Central memory CD8-positive, alpha-beta T cell (primary cell): ENCODE results near the gene SLC6A6.
A peak's percentile ranks its signal among the peaks of the same experiment; 100 is the strongest.

ENCODE experiments used
- ATAC-seq: fragments of 150-1000 bp; cut with Tn5 transposase; replicated peaks from 2 replicates; pipeline ENCODE4 v1.10.0; 2022; ENCODE audit warnings: mild to moderate bottlenecking, moderate FRiP score, moderate number of reproducible peaks; ENCODE audit not compliant: poor library complexity, severe bottlenecking; ENCODE audit errors: extremely low read depth
- DNase-seq, 2 donors: peaks; one replicate each; pipeline ENCODE4 v3.0.0; 2021; ENCODE audit warnings: low spot score in 2 of 2
- H3K27ac Mint-ChIP-seq: one replicate; pipeline ENCODE4 v1.8.0; 2022; ENCODE audit warnings: low read depth, mild to moderate bottlenecking, moderate library complexity, mixed read lengths
- H3K27me3 Mint-ChIP-seq: one replicate; pipeline ENCODE4 v1.8.0; 2022; ENCODE audit warnings: mixed read lengths
- H3K36me3 Mint-ChIP-seq: one replicate; pipeline ENCODE4 v1.8.0; 2022; ENCODE audit warnings: mild to moderate bottlenecking, moderate library complexity, mixed read lengths; ENCODE audit not compliant: insufficient read depth
- H3K4me1 Mint-ChIP-seq: one replicate; pipeline ENCODE4 v1.8.0; 2022; ENCODE audit warnings: mixed read lengths
- H3K4me3 Mint-ChIP-seq: one replicate; pipeline ENCODE4 v1.8.0; 2022; ENCODE audit warnings: mild to moderate bottlenecking, moderate library complexity, mixed read lengths
- H3K9me3 Mint-ChIP-seq: one replicate; pipeline ENCODE4 v1.8.0; 2022; ENCODE audit warnings: mixed read lengths

SLC6A6 gene

DNA sequence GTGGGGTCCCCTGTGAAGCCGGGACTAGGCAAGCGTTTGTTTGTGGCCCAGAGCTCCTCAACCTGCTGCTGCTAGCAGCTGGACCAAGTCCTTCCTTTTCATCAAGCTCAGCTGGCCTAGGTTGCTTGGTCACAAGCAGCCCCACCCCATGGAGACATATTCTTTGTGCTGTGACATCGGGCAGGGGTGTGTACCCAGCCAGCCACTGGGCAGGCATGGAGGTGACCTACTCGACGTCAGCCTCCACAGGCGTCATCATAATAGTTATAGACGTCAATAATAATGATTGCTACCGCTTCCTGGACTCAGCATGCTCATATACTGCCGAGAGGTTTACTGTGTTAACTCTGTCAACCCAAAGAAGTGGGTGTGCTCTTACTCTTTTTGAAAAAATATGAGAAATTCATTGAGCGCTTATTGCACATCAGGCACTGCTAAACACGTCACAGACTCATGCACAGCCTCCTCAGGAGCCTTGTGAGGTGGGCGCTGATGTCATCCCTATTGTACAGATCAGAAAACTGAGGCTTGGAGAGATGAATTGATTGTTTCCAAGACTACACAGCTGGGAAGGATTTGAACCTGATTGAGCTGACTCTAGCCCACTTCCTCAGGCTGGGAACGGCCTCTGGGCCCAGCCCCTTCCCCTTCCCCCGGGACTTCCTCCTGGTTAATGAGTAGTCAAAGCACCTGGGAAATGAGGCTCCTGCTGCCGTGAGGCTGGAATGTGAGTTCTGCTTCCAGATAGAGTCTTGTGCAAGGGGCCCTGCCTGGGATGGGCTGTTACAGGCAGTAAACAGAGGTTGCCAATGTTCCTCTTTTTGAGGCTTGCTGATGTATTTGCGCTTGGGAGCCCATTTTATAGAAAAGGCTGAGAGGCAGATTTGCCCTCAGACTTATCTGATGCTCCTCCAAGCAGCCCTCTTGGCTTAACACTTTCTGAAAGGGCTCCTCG, 16.2 kb downstream of the SLC6A6 start:
- DNase-seq (no peak), ATAC-seq (no peak)
- Mint-ChIP-seq H3K27me3 (no peaks in the 10 kb centered on the region), H3K27ac (no peak overlapping the region), H3K36me3 (peaks cover 11% of the 10 kb centered on the region), H3K9me3 (no peaks in the 10 kb centered on the region), H3K4me3 (no peak overlapping the region), H3K4me1 (peaks cover 28% of the 10 kb centered on the region)

DNA sequence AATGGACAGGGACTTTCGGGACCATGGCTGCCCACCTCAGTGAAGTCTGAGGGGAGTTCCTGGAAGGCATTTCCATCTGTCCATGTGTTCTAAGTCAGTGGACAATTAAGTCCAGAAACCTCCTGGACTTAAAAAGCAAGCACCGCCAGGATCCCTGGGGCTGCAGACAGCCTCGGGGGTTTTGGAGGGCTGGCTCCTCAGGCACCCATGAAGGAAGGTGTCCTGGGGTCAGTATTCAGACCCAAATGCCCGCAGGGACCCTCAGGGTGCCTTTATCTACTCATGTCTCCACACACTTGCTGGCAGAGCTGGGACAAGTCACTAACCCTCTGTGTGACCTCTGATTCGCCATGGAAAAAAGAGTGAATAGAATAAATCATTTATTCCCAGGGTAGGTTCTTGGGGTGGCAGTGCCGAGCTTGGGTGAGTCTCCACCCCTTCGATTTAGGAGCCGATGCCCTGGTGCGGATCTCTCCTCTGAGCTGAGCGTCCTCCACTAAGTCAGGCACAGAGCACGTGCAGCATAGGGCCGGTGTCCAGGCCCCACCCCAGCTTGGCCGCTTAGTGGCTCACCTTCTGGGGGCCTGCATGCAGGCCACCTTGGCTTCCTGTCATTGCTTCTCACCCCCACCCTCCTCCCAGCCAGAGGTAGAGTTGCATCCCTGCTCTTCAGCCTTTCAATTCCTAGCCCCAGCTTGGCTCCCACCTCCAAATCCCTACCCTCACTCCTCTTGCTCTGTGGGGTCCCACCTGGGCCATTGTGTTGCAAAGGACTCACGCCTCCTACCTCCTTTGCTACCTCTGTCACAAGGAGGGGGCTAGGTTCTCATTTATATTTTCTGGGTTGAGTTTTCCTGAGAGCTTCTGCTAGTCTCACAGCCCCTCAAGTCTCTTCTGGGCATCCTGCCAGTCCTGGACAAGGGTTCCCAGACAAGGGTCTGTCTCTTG, 19.9 kb downstream of the SLC6A6 start:
- DNase-seq (no peak), ATAC-seq (no peak)
- peaks cover 53% of the 10 kb centered on the region for H3K4me1 Mint-ChIP-seq
- no peaks in the 10 kb centered on the region for H3K27me3 Mint-ChIP-seq
- peak overlapping the region; percentile 96 for H3K27ac Mint-ChIP-seq
- no peaks in the 10 kb centered on the region for H3K9me3 Mint-ChIP-seq
- peaks cover 15% of the 10 kb centered on the region for H3K36me3 Mint-ChIP-seq
- peak overlapping the region; percentile 73 for H3K4me3 Mint-ChIP-seq

DNA sequence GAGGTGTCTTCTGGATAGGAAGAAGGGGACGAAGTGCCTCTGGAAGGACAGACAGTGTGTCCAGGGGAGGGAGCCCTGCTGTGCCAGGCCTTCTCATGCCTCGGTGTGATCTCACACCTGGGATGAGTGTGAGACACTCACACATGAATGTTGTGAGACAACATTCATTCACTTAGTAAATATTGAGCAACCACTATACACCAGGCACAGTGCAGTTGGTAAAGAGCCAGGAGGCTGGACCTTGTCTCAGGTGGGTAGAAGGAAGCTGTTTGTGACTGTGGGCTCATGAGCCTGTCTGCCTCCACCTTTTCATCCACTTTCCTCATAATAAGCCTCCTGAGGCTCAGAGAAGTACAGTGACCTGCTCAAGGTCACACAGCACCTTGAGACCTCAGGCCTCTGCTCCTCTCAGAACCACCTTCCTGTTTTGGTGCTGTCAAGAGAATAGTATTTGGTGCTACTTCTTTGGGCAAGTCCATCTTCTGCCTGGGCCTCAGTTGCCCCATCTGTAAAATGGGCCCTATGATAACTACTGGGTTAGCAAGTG, 20.9 kb downstream of the SLC6A6 start:
- ATAC-seq, result no peak
- Mint-ChIP-seq H3K36me3 (peaks cover 15% of the 10 kb centered on the region), H3K4me3 (peak overlapping the region; percentile 73), H3K9me3 (no peaks in the 10 kb centered on the region), H3K27me3 (no peaks in the 10 kb centered on the region), H3K4me1 (peaks cover 63% of the 10 kb centered on the region), H3K27ac (peak overlapping the region; percentile 96)
- DNase-seq, result no peak

DNA sequence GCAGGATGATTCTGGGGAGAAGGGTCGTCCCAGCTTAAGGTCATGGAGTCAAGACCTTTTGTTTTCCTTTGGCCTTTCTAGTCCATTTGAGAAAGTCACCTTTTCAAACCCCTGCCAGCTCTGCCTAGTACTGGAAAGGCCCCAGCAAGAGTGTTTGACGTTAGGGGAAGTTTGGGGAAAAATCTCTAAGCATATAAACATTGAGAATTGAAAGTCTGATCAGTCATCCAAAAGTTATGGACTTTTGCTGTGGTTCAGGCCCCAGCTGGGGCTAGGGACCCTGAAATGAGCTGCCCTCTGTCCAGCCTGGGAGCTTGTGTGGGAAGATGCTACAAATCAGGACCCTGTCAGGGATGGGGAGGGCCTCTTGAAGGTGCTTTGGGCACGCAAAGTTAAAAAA, 21.6 kb downstream of the SLC6A6 start:
- H3K27ac Mint-ChIP-seq, result peak overlapping the region; percentile 96
- H3K4me1 Mint-ChIP-seq, result peaks cover 67% of the 10 kb centered on the region
- DNase-seq, result no peak
- ATAC-seq, result no peak
- H3K9me3 Mint-ChIP-seq, result no peaks in the 10 kb centered on the region
- H3K36me3 Mint-ChIP-seq, result peaks cover 12% of the 10 kb centered on the region
- H3K4me3 Mint-ChIP-seq, result peak overlapping the region; percentile 73
- H3K27me3 Mint-ChIP-seq, result no peaks in the 10 kb centered on the region

DNA sequence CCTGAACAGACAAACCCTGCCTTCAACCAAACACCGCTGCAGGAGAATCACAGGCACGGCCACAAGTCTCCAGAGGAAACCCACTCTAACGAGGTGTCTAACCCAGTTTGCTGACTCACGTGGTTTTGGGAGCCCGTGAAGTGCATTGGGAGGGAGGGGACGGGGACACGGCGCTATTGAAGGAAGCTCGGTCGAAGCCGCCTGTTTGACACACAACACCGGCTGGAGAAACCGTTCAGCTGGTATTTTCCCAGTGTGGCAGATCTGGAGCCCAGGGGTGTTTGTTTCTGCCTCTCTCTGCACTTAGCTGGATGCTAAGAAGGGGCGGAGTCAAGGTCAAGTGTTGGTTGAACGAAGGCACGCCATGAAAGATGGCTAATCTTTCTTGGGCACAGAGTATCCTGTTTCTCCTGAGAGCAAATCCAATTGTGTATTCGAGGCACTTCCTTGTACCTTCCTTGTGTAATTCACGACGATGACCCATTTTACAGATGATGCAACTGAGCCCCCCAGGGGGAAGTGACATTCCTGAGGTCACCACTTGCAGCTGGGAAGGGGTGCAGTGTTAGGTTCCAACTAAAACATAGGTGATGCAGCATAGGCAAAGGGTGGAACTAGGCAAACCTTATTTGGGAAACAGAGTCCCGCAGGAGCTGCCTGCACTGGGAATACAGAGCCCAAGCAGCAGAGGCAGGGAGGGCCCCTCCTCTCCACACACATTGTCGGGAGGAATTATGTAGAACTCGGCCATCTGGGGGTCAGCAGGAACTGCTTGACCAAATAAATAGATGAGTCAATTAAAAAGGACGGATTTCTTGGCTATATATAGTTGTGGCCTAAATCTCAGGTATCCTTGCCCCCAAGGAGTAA, 22.5 kb downstream of the SLC6A6 start:
- peaks cover 76% of the 10 kb centered on the region for H3K4me1 Mint-ChIP-seq
- H3K4me3 Mint-ChIP-seq, result peak overlapping the region; percentile 73
- ATAC-seq, result peak; percentile 78
- DNase-seq, result peak in 1 of 2 donors; percentile 62
- peaks cover 9% of the 10 kb centered on the region for H3K36me3 Mint-ChIP-seq
- peak overlapping the region; percentile 96 for H3K27ac Mint-ChIP-seq
- H3K9me3 Mint-ChIP-seq, result no peaks in the 10 kb centered on the region
- H3K27me3 Mint-ChIP-seq, result no peaks in the 10 kb centered on the region

DNA sequence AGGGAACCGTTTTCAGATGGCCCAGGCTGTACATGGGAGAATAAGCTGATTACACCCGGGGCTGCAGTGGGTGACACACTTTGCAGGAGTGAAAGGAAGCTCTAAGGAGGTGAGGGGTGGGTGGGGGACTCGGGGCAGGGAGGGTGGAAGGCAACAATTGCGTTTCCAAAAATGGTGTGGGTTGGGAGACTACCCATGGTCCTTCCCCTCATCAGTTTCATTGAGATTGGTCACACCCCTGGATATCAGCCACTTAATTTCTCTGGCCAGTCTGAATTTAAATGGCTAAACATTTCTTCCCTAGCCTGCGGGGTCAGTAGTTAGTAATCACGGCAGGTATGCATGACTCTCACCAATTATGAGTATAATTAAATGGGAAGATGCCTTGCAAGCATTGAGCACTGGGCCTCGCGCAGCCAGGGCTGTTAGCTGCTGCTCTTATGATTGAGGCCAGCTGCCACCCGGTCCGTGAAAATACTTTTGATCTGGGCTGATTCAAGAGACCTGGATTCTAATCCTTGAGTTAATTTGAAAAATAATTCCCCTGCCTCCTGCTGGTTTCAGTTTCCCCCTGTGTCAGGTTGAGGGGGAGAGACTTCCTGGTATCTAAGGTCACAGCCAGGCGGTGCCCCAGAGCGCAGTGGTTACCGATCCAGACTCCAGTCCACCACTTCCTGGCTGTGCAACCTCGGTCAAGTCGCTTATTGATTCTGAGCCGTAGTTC, 23.3 kb downstream of the SLC6A6 start:
- no peaks in the 10 kb centered on the region for H3K9me3 Mint-ChIP-seq
- H3K4me3 Mint-ChIP-seq, result peak overlapping the region; percentile 73
- H3K4me1 Mint-ChIP-seq, result peaks cover 83% of the 10 kb centered on the region
- DNase-seq (peak in 1 of 2 donors; percentile 49), ATAC-seq (peak; percentile 71)
- H3K27ac Mint-ChIP-seq, result peak overlapping the region; percentile 96
- no peaks in the 10 kb centered on the region for H3K27me3 Mint-ChIP-seq
- peaks cover 9% of the 10 kb centered on the region for H3K36me3 Mint-ChIP-seq

DNA sequence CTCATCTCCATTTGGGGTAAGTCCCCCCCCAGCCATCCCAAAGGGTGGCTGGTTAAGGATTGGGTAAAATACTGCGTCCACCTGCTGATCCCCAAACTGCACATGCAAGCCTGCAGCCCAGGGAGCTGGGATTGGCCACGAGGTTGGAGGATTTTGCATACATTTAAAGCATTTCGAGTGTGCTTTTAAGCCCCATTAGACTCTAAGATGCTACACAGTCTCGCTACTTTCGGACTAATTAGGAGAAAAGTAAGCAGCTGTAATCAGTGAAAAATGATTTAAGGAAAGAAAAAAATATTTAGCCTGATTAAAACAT, 23.9 kb downstream of the SLC6A6 start:
- no peak for DNase-seq
- Mint-ChIP-seq H3K4me3 (peak overlapping the region; percentile 73), H3K9me3 (no peaks in the 10 kb centered on the region), H3K27ac (peak overlapping the region; percentile 96), H3K4me1 (peaks cover 88% of the 10 kb centered on the region), H3K36me3 (peaks cover 13% of the 10 kb centered on the region), H3K27me3 (no peaks in the 10 kb centered on the region)
- ATAC-seq, result no peak

DNA sequence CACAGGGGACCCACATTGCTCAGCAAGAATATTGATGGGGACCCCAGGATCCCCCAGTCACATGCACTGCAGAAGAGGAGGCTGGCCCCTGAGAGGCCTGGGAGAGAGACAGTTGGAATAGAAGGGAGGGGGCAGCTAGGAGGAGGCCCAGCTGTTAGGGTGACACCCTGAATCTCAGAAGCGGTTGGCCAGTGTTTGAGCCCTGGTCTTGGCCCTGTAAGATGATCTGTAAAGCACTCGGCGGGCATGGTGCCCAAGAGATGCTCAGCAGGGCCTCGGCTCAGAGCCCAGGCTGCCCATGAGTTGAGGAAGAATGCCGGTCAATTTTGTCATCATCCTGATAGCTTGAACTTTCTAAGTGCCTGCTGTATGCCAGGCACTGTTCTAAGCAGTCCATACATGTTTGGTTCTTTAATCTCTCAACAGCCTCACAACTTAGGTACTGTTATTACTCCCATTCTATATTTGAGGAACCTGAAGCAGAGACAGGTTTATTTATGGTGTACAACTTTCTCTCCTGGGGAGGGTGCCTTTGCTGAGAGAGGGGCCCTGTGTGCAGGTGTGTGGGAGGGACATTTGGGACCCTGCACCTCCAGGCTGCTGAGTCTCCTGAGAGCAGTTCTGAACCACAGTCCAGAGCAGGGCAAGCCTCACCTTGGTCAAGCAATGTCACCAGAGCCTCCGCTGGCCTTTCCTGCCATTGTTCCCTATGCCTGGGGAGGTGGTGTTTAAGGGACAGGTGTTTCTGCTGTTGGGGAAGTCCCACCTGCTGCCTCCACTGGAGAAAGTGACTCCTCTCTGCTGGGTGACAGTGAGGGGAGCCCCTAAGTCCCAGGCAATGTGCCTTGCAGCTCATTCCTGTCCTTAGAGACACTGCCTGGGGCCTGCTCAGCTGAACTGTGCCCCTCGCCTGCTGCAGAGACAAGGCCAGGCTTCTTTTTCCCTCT, 26.0 kb downstream of the SLC6A6 start:
- H3K9me3 Mint-ChIP-seq, result no peaks in the 10 kb centered on the region
- no peak for DNase-seq
- H3K36me3 Mint-ChIP-seq, result peaks cover 23% of the 10 kb centered on the region
- no peaks in the 10 kb centered on the region for H3K27me3 Mint-ChIP-seq
- peak overlapping the region; percentile 49 for H3K4me3 Mint-ChIP-seq
- peaks cover 98% of the 10 kb centered on the region for H3K4me1 Mint-ChIP-seq
- no peak for ATAC-seq
- H3K27ac Mint-ChIP-seq, result peak overlapping the region; percentile 100

DNA sequence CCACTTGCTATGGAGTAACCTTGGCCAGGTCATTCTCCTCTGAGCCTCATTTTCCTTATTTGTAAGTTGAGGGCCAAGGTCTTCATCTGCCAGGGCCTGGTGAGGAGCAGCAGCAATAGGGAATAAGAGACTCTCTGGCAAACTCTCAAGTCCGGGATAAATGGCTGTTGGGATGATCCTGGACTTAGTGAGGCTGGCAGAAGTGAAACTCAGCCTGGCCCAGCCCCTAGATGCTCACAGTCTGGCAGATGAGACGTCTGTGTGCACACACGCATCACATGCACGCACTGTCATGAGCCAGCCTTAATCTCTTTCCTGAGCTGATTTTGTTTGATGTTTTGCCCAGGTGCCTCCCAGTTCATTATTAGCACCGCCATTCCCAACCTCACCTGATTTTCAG, 26.8 kb downstream of the SLC6A6 start:
- Mint-ChIP-seq H3K4me3 (peak overlapping the region; percentile 6), H3K9me3 (no peaks in the 10 kb centered on the region), H3K27ac (peak overlapping the region; percentile 100), H3K4me1 (peaks cover 98% of the 10 kb centered on the region), H3K36me3 (peaks cover 23% of the 10 kb centered on the region), H3K27me3 (no peaks in the 10 kb centered on the region)
- no peak for ATAC-seq
- DNase-seq, result no peak

DNA sequence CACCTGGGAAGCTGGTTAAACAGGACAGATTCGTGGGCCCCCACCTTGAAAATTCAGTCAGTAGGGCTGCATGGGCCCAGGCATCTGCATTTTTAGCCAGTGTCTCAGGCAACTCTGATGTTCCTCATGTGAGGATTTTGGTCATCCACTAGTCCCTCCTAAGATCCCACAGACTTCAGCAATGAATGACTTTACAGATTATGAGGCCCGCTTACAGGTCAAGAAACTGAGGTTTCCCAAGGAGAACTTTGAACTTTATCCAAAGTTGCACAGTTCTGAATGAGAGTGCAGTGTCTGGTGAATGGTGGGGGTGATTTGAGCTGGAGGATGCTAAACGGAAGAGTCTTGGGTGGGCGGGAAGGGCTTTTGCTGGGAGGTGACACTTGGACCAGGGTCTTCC, 27.2 kb downstream of the SLC6A6 start:
- ATAC-seq, result no peak
- Mint-ChIP-seq H3K27me3 (no peaks in the 10 kb centered on the region), H3K4me1 (peaks cover 98% of the 10 kb centered on the region), H3K27ac (peak overlapping the region; percentile 100), H3K36me3 (peaks cover 25% of the 10 kb centered on the region), H3K9me3 (no peaks in the 10 kb centered on the region), H3K4me3 (peak overlapping the region; percentile 6)
- no peak for DNase-seq
